Measurements from ENCODE around the gene NFYC.
A peak's percentile ranks its signal among the peaks of the same experiment; 100 is the strongest.

NFYC gene

GRCh38 chr1:40783001-40783905 lies 91.7 kb downstream of the NFYC start, which contains the start of gene KCNQ4:
Gene KCNQ4, plus strand, starts transcription at chr1:40783787. Its CDS starts 307 bp downstream, at chr1:40784094.
- in situ Hi-C loops (cut with MboI; ENCODE audit: low pct_unique_long_range_greater_than_20kb, low sequenced_read_pairs, unreplicated experiment) = loop anchor here (10.0 kb wide), 1 partner anchor 62 kb away; no protein-coding TSS in a partner anchor
- DNase-seq (ENCODE audit: low spot score) = peak; percentile 63
- TF ChIP-seq, protein P1, sequence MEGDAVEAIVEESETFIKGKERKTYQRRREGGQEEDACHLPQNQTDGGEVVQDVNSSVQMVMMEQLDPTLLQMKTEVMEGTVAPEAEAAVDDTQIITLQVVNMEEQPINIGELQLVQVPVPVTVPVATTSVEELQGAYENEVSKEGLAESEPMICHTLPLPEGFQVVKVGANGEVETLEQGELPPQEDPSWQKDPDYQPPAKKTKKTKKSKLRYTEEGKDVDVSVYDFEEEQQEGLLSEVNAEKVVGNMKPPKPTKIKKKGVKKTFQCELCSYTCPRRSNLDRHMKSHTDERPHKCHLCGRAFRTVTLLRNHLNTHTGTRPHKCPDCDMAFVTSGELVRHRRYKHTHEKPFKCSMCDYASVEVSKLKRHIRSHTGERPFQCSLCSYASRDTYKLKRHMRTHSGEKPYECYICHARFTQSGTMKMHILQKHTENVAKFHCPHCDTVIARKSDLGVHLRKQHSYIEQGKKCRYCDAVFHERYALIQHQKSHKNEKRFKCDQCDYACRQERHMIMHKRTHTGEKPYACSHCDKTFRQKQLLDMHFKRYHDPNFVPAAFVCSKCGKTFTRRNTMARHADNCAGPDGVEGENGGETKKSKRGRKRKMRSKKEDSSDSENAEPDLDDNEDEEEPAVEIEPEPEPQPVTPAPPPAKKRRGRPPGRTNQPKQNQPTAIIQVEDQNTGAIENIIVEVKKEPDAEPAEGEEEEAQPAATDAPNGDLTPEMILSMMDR (IDR thresholded peaks at IDR 0.05; ENCODE audit: extremely low read depth, insufficient read depth, missing control alignments) = no peak

DNA sequence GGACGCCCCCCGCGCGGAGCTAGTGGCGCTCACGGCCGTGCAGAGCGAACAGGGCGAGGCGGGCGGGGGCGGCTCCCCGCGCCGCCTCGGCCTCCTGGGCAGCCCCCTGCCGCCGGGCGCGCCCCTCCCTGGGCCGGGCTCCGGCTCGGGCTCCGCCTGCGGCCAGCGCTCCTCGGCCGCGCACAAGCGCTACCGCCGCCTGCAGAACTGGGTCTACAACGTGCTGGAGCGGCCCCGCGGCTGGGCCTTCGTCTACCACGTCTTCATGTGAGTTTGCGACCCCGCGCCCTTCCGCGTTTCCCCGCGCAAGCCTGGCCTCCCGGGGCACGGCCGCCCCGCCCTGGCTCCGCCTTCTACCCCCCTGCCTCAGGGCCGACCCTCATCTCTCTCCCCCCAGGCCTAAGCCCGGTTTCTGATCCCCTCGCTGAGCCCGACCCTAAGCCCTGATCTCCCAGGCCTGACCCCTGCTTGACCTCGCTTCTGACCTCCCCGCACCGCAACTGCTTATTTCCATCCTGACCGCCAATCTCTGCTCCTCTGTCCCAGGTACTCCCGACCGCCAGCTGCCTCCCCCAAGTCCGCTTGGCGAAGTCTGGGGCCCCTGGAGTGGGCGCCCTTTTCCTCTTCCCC lies 92.8 kb downstream of the NFYC start:
- peak; percentile 69 for DNase-seq (ENCODE audit: low spot score)
- in situ Hi-C loops (cut with MboI; ENCODE audit: low pct_unique_long_range_greater_than_20kb, low sequenced_read_pairs, unreplicated experiment) = loop anchor here (10.0 kb wide), 1 partner anchor 61 kb away; no protein-coding TSS in a partner anchor
- TF ChIP-seq, protein P1 (IDR thresholded peaks at IDR 0.05; ENCODE audit: extremely low read depth, insufficient read depth, missing control alignments) = no peak

DNA sequence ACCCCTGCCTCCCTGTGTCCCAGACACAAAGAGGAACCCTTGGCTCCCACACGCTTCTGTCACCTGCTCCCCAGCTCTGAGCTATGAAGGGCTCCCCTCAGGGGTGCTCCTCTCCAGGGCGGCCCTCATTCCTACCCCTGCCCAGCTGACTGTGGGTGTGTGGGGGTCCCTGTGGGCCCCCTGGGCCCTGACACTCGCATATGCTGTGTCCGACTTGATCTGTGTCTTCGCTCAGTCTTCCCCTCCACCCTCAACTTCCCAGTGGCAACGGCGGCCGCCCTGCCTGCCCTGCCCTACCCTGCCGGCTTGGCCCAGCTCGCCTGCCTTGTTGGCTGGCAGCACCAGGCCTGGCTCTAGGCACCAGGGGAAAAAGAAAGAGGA lies 93.3 kb downstream of the NFYC start:
- TF ChIP-seq, protein P1 (IDR thresholded peaks at IDR 0.05; ENCODE audit: extremely low read depth, insufficient read depth, missing control alignments) = no peak
- no peak for DNase-seq (ENCODE audit: low spot score)
- in situ Hi-C loops (cut with MboI; ENCODE audit: low pct_unique_long_range_greater_than_20kb, low sequenced_read_pairs, unreplicated experiment) = loop anchor here (10.0 kb wide), 1 partner anchor 60 kb away; no protein-coding TSS in a partner anchor

DNA sequence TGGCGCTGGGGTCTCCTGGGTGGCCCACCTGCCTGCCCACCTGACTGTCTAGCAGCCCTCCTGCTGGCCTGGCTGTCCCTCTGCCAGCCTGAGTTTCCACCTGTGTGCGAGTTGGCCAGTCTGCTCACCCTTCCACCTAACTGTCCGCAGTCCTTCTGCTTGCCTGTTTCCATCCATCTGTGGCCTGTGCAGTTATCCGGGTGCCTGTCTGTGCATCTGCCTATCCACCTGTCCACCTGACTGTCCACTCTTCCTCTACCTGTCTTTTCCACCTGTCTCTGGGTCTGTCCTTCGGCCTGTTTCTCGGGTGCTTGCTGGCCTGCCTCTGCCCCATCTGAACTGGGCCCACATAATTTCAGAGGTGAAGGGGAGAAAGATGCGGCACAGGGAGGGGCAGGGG lies 93.9 kb downstream of the NFYC start:
- in situ Hi-C loops (cut with MboI; ENCODE audit: low pct_unique_long_range_greater_than_20kb, low sequenced_read_pairs, unreplicated experiment) = loop anchor here (10.0 kb wide), 1 partner anchor 59 kb away; no protein-coding TSS in a partner anchor
- no peak for DNase-seq (ENCODE audit: low spot score)
- TF ChIP-seq, protein P1 (IDR thresholded peaks at IDR 0.05; ENCODE audit: extremely low read depth, insufficient read depth, missing control alignments) = no peak

- no peak for DNase-seq (ENCODE audit: low spot score)
- TF ChIP-seq, protein P1 (IDR thresholded peaks at IDR 0.05; ENCODE audit: extremely low read depth, insufficient read depth, missing control alignments) = no peak
- in situ Hi-C loops (cut with MboI; ENCODE audit: low pct_unique_long_range_greater_than_20kb, low sequenced_read_pairs, unreplicated experiment) = loop anchor here (10.0 kb wide), 1 partner anchor 58 kb away; no protein-coding TSS in a partner anchor
These were observed 94.9 kb downstream of the NFYC start for GRCh38 chr1:40786171-40786994.

All from GM13977 (cell line).